ENCODE data around the gene AARS2. TPM values are rescaled to one million over a fixed set of nuclear protein-coding genes. Genes with fewer than 3 reads are reported as not detected.
A peak's percentile ranks its signal among the peaks of the same experiment; 100 is the strongest.

The AARS2 gene
- total and polyA plus RNA-seq, 9 of the 15 experiments (the other 6 are each of a cell fraction or from before 2014, with no cell fraction given), result 0.97 to 34.0 (median 18.3) TPM

DNA sequence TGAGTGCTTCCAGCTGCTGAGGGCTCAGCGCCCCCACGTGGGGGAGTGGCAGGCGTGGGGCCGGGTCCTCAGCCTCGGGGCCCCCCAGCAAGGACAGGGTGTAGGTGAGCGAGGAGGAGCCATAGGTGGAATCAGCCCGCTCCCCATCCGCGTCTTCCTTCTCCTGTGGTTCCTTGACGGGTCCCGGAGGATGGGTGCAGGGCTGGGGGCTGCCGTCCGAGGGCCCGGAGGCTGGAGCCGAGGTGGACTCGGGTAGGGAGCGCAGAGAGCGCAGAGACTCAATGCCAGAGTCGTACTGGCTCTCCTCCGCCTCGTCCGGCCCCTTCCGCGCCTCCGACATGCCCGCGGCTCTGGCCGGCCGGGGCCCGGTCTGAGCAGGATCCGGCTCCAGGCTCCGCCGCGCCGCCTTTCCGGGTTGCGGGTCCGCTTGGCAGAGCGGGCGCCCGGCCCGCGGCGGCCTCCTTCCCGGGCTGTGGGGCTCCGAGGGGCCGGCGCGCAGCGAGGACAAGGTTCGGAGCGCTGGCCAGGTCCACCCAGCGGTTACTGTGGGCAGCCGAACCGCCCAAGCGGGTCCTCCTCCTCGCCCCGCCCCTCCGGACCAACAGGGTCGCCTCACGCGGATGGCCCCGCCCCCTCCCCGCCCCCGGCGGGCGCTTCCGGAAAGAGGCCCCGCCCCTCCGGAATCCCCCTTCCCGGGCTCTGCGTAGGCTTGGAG lies 48.0 kb downstream of the AARS2 start, which contains the start of gene NFKBIE (continued):
- TF ChIP-seq, protein P1, sequence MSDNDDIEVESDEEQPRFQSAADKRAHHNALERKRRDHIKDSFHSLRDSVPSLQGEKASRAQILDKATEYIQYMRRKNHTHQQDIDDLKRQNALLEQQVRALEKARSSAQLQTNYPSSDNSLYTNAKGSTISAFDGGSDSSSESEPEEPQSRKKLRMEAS (CRISPR knock-in tag; IDR thresholded peaks at IDR 0.05), result peak; percentile 58; the same call in 1 of the 2 replicates
- peak; percentile 78 for TF ChIP-seq CCNT2 (IDR thresholded peaks at IDR 0.05; ENCODE audit: borderline replicate concordance, extremely low read depth, insufficient read length, low read depth, low read length)
- peak; percentile 90 for TF ChIP-seq POLR2G (IDR thresholded peaks at IDR 0.05; ENCODE audit: low read depth, low read length)
- no peak for TF ChIP-seq NR4A1 (CRISPR knock-in tag; IDR thresholded peaks at IDR 0.05)
- 0 out of 2 replicates have a peak, but pooled peaks have one; percentile 22 for TF ChIP-seq NR4A1 (tag; IDR thresholded peaks at IDR 0.05)
- TF ChIP-seq SIN3A (IDR thresholded peaks at IDR 0.05; ENCODE audit: borderline replicate concordance in 2 of 2, control insufficient read depth in 1 of 2, low read depth in 2 of 2, low read length in 2 of 2), result peak; percentile 76 to 81; a peak in 3 of 4 replicates
- no peak for TF ChIP-seq ZFP30 (CRISPR knock-in tag; IDR thresholded peaks at IDR 0.05; ENCODE audit: borderline replicate concordance)
- TF ChIP-seq, protein P2, sequence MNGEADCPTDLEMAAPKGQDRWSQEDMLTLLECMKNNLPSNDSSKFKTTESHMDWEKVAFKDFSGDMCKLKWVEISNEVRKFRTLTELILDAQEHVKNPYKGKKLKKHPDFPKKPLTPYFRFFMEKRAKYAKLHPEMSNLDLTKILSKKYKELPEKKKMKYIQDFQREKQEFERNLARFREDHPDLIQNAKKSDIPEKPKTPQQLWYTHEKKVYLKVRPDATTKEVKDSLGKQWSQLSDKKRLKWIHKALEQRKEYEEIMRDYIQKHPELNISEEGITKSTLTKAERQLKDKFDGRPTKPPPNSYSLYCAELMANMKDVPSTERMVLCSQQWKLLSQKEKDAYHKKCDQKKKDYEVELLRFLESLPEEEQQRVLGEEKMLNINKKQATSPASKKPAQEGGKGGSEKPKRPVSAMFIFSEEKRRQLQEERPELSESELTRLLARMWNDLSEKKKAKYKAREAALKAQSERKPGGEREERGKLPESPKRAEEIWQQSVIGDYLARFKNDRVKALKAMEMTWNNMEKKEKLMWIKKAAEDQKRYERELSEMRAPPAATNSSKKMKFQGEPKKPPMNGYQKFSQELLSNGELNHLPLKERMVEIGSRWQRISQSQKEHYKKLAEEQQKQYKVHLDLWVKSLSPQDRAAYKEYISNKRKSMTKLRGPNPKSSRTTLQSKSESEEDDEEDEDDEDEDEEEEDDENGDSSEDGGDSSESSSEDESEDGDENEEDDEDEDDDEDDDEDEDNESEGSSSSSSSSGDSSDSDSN (IDR thresholded peaks at IDR 0.05; ENCODE audit: borderline replicate concordance in 1 of 2, low read depth in 2 of 2, low read length in 2 of 2), result peak in 1 of 2 experiments; percentile 88; a peak in 2 of 4 replicates
- TF ChIP-seq SREBF2 (CRISPR knock-in tag; IDR thresholded peaks at IDR 0.05), result no peak
- TF ChIP-seq RB1 (IDR thresholded peaks at IDR 0.05; ENCODE audit: low read depth), result peak; percentile 82
- peak; percentile 61 for TF ChIP-seq SAP30 (IDR thresholded peaks at IDR 0.05; ENCODE audit: borderline replicate concordance, insufficient read depth, low read depth, low read length, poor library complexity, severe bottlenecking)
- TF ChIP-seq STAG1 (CRISPR knock-in tag; IDR thresholded peaks at IDR 0.05; ENCODE audit: borderline replicate concordance), result peak; percentile 57; the same call in 1 of the 2 replicates
- TF ChIP-seq KLF13 (tag; IDR thresholded peaks at IDR 0.05; ENCODE audit: borderline replicate concordance, low read depth), result 0 out of 2 replicates have a peak, but pooled peaks have one; percentile 18
- TF ChIP-seq, protein P3, sequence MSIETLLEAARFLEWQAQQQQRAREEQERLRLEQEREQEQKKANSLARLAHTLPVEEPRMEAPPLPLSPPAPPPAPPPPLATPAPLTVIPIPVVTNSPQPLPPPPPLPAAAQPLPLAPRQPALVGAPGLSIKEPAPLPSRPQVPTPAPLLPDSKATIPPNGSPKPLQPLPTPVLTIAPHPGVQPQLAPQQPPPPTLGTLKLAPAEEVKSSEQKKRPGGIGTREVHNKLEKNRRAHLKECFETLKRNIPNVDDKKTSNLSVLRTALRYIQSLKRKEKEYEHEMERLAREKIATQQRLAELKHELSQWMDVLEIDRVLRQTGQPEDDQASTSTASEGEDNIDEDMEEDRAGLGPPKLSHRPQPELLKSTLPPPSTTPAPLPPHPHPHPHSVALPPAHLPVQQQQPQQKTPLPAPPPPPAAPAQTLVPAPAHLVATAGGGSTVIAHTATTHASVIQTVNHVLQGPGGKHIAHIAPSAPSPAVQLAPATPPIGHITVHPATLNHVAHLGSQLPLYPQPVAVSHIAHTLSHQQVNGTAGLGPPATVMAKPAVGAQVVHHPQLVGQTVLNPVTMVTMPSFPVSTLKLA (conservative IDR thresholded peaks at IDR 0.05), result peak; percentile 74 to 89
- peak in 1 of 2 experiments; percentile 87; a peak in 2 of 4 replicates for TF ChIP-seq HDAC1 (IDR thresholded peaks at IDR 0.05)
- TF ChIP-seq ZFX (CRISPR knock-in tag; IDR thresholded peaks at IDR 0.05), result peak; percentile 62
- peak; percentile 19; the same call in 1 of the 2 replicates for TF ChIP-seq KLF1 (tag; IDR thresholded peaks at IDR 0.05)
- TF ChIP-seq MTA3 (IDR thresholded peaks at IDR 0.05; ENCODE audit: borderline replicate concordance), result peak; percentile 77; the same call in 1 of the 2 replicates
- peak; percentile 42; the same call in 1 of the 2 replicates for TF ChIP-seq SP1 (CRISPR knock-in tag; IDR thresholded peaks at IDR 0.05)
- peak; percentile 33; the same call in 1 of the 2 replicates for TF ChIP-seq ZC3H4 (CRISPR knock-in tag; IDR thresholded peaks at IDR 0.05; ENCODE audit: borderline replicate concordance)
